HEK293 (cell line): ENCODE data around the gene CPTP.
A peak's percentile ranks its signal among the peaks of the same experiment; 100 is the strongest.

Source experiments
- KLF1 ChIP-seq: fragments of 450-650 bp; formaldehyde crosslinking; IDR thresholded peaks from 2 replicates; pipeline ENCODE4 v1.5.1; 2016; ENCODE audit warnings: missing biosample characterization, missing genetic modification characterization
- MZF1 ChIP-seq: fragments of 450-650 bp; formaldehyde crosslinking; IDR thresholded peaks from 2 replicates; pipeline ENCODE4 v1.5.1; 2017; ENCODE audit warnings: missing biosample characterization, missing genetic modification characterization, borderline replicate concordance
- REPIN1 ChIP-seq: fragments of 450-650 bp; formaldehyde crosslinking; IDR thresholded peaks from 2 replicates; pipeline ENCODE4 v1.5.1; 2017; ENCODE audit warnings: missing biosample characterization, missing genetic modification characterization, low read depth
- SETDB1 ChIP-seq: IDR thresholded peaks from one replicate; pipeline ENCODE4 v1.6.1; 2017; ENCODE audit warnings: mild to moderate bottlenecking, low read length, moderate library complexity, mixed read lengths; ENCODE audit not compliant: insufficient read length
- YY1 ChIP-seq: fragments of 450-650 bp; formaldehyde crosslinking; IDR thresholded peaks from 2 replicates; pipeline ENCODE4 v1.5.1; 2018; ENCODE audit warnings: missing biosample characterization, missing genetic modification characterization
- ZBTB8A ChIP-seq: fragments of 450-650 bp; formaldehyde crosslinking; IDR thresholded peaks from 2 replicates; pipeline ENCODE4 v1.5.1; 2016; ENCODE audit warnings: missing biosample characterization, missing genetic modification characterization
- ZNF146 ChIP-seq: fragments of 450-650 bp; formaldehyde crosslinking; IDR thresholded peaks from 2 replicates; pipeline ENCODE4 v1.5.1; 2016; ENCODE audit warnings: missing biosample characterization, missing genetic modification characterization
- ZNF157 ChIP-seq: fragments of 450-650 bp; formaldehyde crosslinking; IDR thresholded peaks from 2 replicates; pipeline ENCODE4 v1.5.1; 2016; ENCODE audit warnings: missing biosample characterization, missing genetic modification characterization
- ZNF214 ChIP-seq: fragments of 450-650 bp; formaldehyde crosslinking; IDR thresholded peaks from 2 replicates; pipeline ENCODE4 v1.5.1; 2017; ENCODE audit warnings: missing biosample characterization, mild to moderate bottlenecking, missing genetic modification characterization, borderline replicate concordance
- ZNF292 ChIP-seq: fragments of 450-650 bp; formaldehyde crosslinking; IDR thresholded peaks from 2 replicates; pipeline ENCODE4 v1.5.1; 2016; ENCODE audit warnings: low read depth, missing biosample characterization, missing genetic modification characterization, borderline replicate concordance
- ZNF302 ChIP-seq: fragments of 450-650 bp; formaldehyde crosslinking; IDR thresholded peaks from 2 replicates; pipeline ENCODE4 v1.5.1; 2016; ENCODE audit warnings: missing biosample characterization, missing genetic modification characterization, low read depth
- ZNF324 ChIP-seq: fragments of 450-650 bp; formaldehyde crosslinking; IDR thresholded peaks from 2 replicates; pipeline ENCODE4 v1.5.1; 2016; ENCODE audit warnings: missing biosample characterization, missing genetic modification characterization
- ZNF394 ChIP-seq: fragments of 450-650 bp; formaldehyde crosslinking; IDR thresholded peaks from 2 replicates; pipeline ENCODE4 v1.5.1; 2016; ENCODE audit warnings: missing biosample characterization, missing genetic modification characterization, mild to moderate bottlenecking, moderate library complexity, borderline replicate concordance
- ZNF544 ChIP-seq: fragments of 450-650 bp; formaldehyde crosslinking; IDR thresholded peaks from 2 replicates; pipeline ENCODE4 v1.5.0; 2017; ENCODE audit warnings: missing biosample characterization, missing genetic modification characterization
- ZNF558 ChIP-seq: fragments of 450-650 bp; formaldehyde crosslinking; IDR thresholded peaks from 2 replicates; pipeline ENCODE4 v1.5.1; 2016; ENCODE audit warnings: missing biosample characterization, missing genetic modification characterization
- ZNF560 ChIP-seq: fragments of 450-650 bp; formaldehyde crosslinking; IDR thresholded peaks from 2 replicates; pipeline ENCODE4 v1.5.1; 2017; ENCODE audit warnings: missing biosample characterization, missing genetic modification characterization, borderline replicate concordance
- ZNF585B ChIP-seq: fragments of 450-650 bp; formaldehyde crosslinking; IDR thresholded peaks from 2 replicates; pipeline ENCODE4 v1.5.1; 2016; ENCODE audit warnings: missing biosample characterization, missing genetic modification characterization
- ZNF610 ChIP-seq: fragments of 450-650 bp; formaldehyde crosslinking; IDR thresholded peaks from 2 replicates; pipeline ENCODE4 v1.5.1; 2016; ENCODE audit warnings: missing biosample characterization, missing genetic modification characterization, borderline replicate concordance
- ZNF658 ChIP-seq: fragments of 450-650 bp; formaldehyde crosslinking; IDR thresholded peaks from 2 replicates; pipeline ENCODE4; 2016; ENCODE audit warnings: missing biosample characterization, missing genetic modification characterization
- ZNF747 ChIP-seq: fragments of 450-650 bp; formaldehyde crosslinking; IDR thresholded peaks from 2 replicates; pipeline ENCODE4 v1.5.1; 2016; ENCODE audit warnings: missing biosample characterization, missing genetic modification characterization
- ZNF837 ChIP-seq: fragments of 450-650 bp; formaldehyde crosslinking; IDR thresholded peaks from 2 replicates; pipeline ENCODE4 v1.5.1; 2016; ENCODE audit warnings: missing biosample characterization, missing genetic modification characterization
- ZXDB ChIP-seq: fragments of 450-650 bp; formaldehyde crosslinking; IDR thresholded peaks from 2 replicates; pipeline ENCODE4 v1.5.1; 2016; ENCODE audit warnings: missing biosample characterization, missing genetic modification characterization
- TF ChIP-seq, protein P1 (sequence below): fragments of 450-650 bp; formaldehyde crosslinking; IDR thresholded peaks from 2 replicates; pipeline ENCODE4 v1.5.1; 2016; ENCODE audit warnings: missing biosample characterization, missing genetic modification characterization
- TF ChIP-seq, protein P2 (sequence below): fragments of 450-650 bp; formaldehyde crosslinking; IDR thresholded peaks from 2 replicates; pipeline ENCODE4; 2016; ENCODE audit warnings: missing biosample characterization, missing genetic modification characterization
- TF ChIP-seq, protein P3 (sequence below): fragments of 450-650 bp; formaldehyde crosslinking; IDR thresholded peaks from 2 replicates; pipeline ENCODE4 v1.5.1; 2017; ENCODE audit warnings: missing biosample characterization, missing genetic modification characterization
- TF ChIP-seq, protein P4 (sequence below): fragments of 450-650 bp; formaldehyde crosslinking; IDR thresholded peaks from 2 replicates; pipeline ENCODE4 v1.5.1; 2017; ENCODE audit warnings: missing biosample characterization, missing genetic modification characterization
- TF ChIP-seq, protein P5 (sequence below): fragments of 450-650 bp; formaldehyde crosslinking; IDR thresholded peaks from 2 replicates; pipeline ENCODE4 v1.5.1; 2016; ENCODE audit warnings: missing biosample characterization, missing genetic modification characterization
- TF ChIP-seq, protein P6 (sequence below): fragments of 450-650 bp; formaldehyde crosslinking; IDR thresholded peaks from 2 replicates; pipeline ENCODE4 v1.5.1; 2016; ENCODE audit warnings: missing biosample characterization, missing genetic modification characterization, low read depth
- TF ChIP-seq, protein P7 (sequence below): fragments of 450-650 bp; formaldehyde crosslinking; IDR thresholded peaks from 2 replicates; pipeline ENCODE4 v1.5.1; 2016; ENCODE audit warnings: missing biosample characterization, missing genetic modification characterization

The CPTP gene

GRCh38 chr1:1304331-1305299 lies 20.0 kb upstream of the CPTP start (continued):
- TF ChIP-seq ZNF394 (tag by site-specific recombination) (peak; percentile 88), ZNF302 (no peak), ZNF146 (no peak), MZF1 (tag by site-specific recombination) (no peak), ZNF585B (tag by site-specific recombination) (no peak), ZNF214 (tag by site-specific recombination) (no peak), ZNF610 (tag by site-specific recombination) (no peak), YY1 (no peak), ZNF544 (no peak), ZNF558 (tag by site-specific recombination) (no peak), KLF1 (tag by site-specific recombination) (peak; percentile 71; the same call in 1 of the 2 replicates), ZXDB (tag by site-specific recombination) (peak; percentile 91), ZNF747 (no peak), REPIN1 (tag by site-specific recombination) (no peak), ZNF658 (tag by site-specific recombination) (no peak), ZBTB8A (peak; percentile 84), ZNF292 (no peak), ZNF324 (tag by site-specific recombination) (peak; percentile 81; the same call in 1 of the 2 replicates), ZNF837 (tag by site-specific recombination) (no peak), SETDB1 (peak; percentile 16), ZNF157 (tag by site-specific recombination) (no peak), ZNF560 (no peak)
- TF ChIP-seq, protein P1, sequence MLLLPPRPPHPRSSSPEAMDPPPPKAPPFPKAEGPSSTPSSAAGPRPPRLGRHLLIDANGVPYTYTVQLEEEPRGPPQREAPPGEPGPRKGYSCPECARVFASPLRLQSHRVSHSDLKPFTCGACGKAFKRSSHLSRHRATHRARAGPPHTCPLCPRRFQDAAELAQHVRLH (tag by site-specific recombination) = peak; percentile 93
- TF ChIP-seq, protein P2, sequence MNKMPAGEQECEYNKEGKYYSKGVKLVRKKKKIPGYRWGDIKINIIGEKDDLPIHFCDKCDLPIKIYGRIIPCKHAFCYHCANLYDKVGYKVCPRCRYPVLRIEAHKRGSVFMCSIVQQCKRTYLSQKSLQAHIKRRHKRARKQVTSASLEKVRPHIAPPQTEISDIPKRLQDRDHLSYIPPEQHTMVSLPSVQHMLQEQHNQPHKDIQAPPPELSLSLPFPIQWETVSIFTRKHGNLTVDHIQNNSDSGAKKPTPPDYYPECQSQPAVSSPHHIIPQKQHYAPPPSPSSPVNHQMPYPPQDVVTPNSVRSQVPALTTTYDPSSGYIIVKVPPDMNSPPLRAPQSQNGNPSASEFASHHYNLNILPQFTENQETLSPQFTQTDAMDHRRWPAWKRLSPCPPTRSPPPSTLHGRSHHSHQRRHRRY = no peak
- TF ChIP-seq, protein P3, sequence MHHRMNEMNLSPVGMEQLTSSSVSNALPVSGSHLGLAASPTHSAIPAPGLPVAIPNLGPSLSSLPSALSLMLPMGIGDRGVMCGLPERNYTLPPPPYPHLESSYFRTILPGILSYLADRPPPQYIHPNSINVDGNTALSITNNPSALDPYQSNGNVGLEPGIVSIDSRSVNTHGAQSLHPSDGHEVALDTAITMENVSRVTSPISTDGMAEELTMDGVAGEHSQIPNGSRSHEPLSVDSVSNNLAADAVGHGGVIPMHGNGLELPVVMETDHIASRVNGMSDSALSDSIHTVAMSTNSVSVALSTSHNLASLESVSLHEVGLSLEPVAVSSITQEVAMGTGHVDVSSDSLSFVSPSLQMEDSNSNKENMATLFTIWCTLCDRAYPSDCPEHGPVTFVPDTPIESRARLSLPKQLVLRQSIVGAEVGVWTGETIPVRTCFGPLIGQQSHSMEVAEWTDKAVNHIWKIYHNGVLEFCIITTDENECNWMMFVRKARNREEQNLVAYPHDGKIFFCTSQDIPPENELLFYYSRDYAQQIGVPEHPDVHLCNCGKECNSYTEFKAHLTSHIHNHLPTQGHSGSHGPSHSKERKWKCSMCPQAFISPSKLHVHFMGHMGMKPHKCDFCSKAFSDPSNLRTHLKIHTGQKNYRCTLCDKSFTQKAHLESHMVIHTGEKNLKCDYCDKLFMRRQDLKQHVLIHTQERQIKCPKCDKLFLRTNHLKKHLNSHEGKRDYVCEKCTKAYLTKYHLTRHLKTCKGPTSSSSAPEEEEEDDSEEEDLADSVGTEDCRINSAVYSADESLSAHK (tag by site-specific recombination) = no peak
- TF ChIP-seq, protein P4, sequence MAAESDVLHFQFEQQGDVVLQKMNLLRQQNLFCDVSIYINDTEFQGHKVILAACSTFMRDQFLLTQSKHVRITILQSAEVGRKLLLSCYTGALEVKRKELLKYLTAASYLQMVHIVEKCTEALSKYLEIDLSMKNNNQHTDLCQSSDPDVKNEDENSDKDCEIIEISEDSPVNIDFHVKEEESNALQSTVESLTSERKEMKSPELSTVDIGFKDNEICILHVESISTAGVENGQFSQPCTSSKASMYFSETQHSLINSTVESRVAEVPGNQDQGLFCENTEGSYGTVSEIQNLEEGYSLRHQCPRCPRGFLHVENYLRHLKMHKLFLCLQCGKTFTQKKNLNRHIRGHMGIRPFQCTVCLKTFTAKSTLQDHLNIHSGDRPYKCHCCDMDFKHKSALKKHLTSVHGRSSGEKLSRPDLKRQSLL (tag by site-specific recombination) = no peak
- TF ChIP-seq, protein P5, sequence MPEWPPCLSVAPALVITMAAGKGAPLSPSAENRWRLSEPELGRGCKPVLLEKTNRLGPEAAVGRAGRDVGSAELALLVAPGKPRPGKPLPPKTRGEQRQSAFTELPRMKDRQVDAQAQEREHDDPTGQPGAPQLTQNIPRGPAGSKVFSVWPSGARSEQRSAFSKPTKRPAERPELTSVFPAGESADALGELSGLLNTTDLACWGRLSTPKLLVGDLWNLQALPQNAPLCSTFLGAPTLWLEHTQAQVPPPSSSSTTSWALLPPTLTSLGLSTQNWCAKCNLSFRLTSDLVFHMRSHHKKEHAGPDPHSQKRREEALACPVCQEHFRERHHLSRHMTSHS (tag by site-specific recombination) = no peak
- TF ChIP-seq, protein P6, sequence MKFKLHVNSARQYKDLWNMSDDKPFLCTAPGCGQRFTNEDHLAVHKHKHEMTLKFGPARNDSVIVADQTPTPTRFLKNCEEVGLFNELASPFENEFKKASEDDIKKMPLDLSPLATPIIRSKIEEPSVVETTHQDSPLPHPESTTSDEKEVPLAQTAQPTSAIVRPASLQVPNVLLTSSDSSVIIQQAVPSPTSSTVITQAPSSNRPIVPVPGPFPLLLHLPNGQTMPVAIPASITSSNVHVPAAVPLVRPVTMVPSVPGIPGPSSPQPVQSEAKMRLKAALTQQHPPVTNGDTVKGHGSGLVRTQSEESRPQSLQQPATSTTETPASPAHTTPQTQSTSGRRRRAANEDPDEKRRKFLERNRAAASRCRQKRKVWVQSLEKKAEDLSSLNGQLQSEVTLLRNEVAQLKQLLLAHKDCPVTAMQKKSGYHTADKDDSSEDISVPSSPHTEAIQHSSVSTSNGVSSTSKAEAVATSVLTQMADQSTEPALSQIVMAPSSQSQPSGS (tag by site-specific recombination) = peak; percentile 98
- TF ChIP-seq, protein P7, sequence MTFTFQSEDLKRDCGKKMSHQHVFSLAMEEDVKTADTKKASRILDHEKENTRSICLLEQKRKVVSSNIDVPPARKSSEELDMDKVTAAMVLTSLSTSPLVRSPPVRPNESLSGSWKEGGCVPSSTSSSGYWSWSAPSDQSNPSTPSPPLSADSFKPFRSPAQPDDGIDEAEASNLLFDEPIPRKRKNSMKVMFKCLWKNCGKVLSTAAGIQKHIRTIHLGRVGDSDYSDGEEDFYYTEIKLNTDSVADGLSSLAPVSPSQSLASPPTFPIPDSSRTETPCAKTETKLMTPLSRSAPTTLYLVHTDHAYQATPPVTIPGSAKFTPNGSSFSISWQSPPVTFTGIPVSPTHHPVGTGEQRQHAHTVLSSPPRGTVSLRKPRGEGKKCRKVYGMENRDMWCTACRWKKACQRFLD (tag by site-specific recombination) = no peak
